H1 (cell line): ENCODE results near the gene CREB3L1. TPM values are rescaled to one million over a fixed set of nuclear protein-coding genes. Genes with fewer than 3 reads are reported as not detected.

Experiments
- CTCF ChIA-PET: fragments of 300-600 bp; sonication (Branson Sonifier 250); formaldehyde crosslinking; loops from one replicate; lab custom pipeline; 2021; ENCODE audit not compliant: partially characterized antibody; lab: Charles Lee
- POLR2A ChIA-PET: fragments of 300-600 bp; sonication (Branson Sonifier 250); formaldehyde crosslinking; loops from one replicate; lab custom pipeline; 2021; ENCODE audit warnings: inconsistent platforms; ENCODE audit not compliant: partially characterized antibody; lab: Charles Lee
- DNase-seq, 2 experiments: peaks; one replicate each; pipeline versions ENCODE4 v3.0.0 to v3.0.0-alpha.2; 2010 to 2022; ENCODE audit warnings: low spot score in 2 of 2, low read depth in 1 of 2, mixed read lengths in 1 of 2
- FAIRE-seq: peaks from 2 replicates; lab custom pipeline; 2011; peaks lifted over from hg19 to GRCh38; lab: Jason Lieb, UNC
- H2AFZ ChIP-seq: 2 replicates; pipeline ENCODE4 v1.8.1; 2012; ENCODE audit warnings: low read length, inconsistent platforms
- H2AK5ac ChIP-seq: 2 replicates; pipeline ENCODE4 v1.6.1; 2013; ENCODE audit warnings: low read depth, low read length
- H2BK120ac ChIP-seq: replicated peaks from 2 replicates; pipeline ENCODE3; 2013; ENCODE audit warnings: low read depth, low read length, inconsistent platforms
- H2BK12ac ChIP-seq: 2 replicates; pipeline ENCODE4 v1.6.1; 2013; ENCODE audit warnings: low read depth, low read length
- H2BK15ac ChIP-seq: 2 replicates; pipeline ENCODE4 v1.6.1; 2013; ENCODE audit warnings: low read length
- H2BK20ac ChIP-seq: 2 replicates; pipeline ENCODE4 v1.6.1; 2013; ENCODE audit warnings: low read length
- H2BK5ac ChIP-seq: 2 replicates; pipeline ENCODE4 v1.6.1; 2013; ENCODE audit warnings: low read depth, low read length
- H3K14ac ChIP-seq: 2 replicates; pipeline ENCODE4 v1.6.1; 2013; ENCODE audit warnings: inconsistent platforms; ENCODE audit not compliant: insufficient read length
- H3K18ac ChIP-seq: 2 replicates; pipeline ENCODE4 v1.6.1; 2013; ENCODE audit warnings: low read length; ENCODE audit errors: extremely low read depth
- H3K23ac ChIP-seq: 2 replicates; pipeline ENCODE4 v1.6.1; 2013; ENCODE audit warnings: inconsistent platforms; ENCODE audit not compliant: insufficient read length
- H3K23me2 ChIP-seq: 2 replicates; pipeline ENCODE4 v1.6.1; 2013; ENCODE audit warnings: low read depth, low read length
- H3K27ac ChIP-seq: 2 replicates; pipeline ENCODE4 v1.6.1; 2011; ENCODE audit warnings: low read depth, low read length, inconsistent platforms
- H3K27me3 ChIP-seq, 4 experiments: replicated peaks in 1 of 4; 1 replicate in 1 of 4; 2 replicates in 3 of 4; pipeline versions ENCODE4 v1.6.1 to v1.8.1; 2011 to 2013; ENCODE audit warnings: low read length in 3 of 4, mild to moderate bottlenecking in 3 of 4, inconsistent platforms in 2 of 4, mixed read lengths in 2 of 4, moderate library complexity in 1 of 4; ENCODE audit not compliant: control insufficient read depth in 3 of 4, insufficient read depth in 3 of 4; ENCODE audit errors: extremely low read depth in 1 of 4
- H3K36me3 ChIP-seq, 4 experiments: 2 replicates each; pipeline versions ENCODE4 v1.6.1 to v1.8.1; 2011 to 2013; ENCODE audit warnings: mild to moderate bottlenecking in 4 of 4, low read length in 3 of 4, moderate library complexity in 2 of 4, control low read depth in 1 of 4, inconsistent platforms in 1 of 4; ENCODE audit not compliant: insufficient read depth in 4 of 4, control insufficient read depth in 2 of 4
- H3K4ac ChIP-seq: replicated peaks from 2 replicates; pipeline ENCODE3; 2013; ENCODE audit warnings: low read length, low read depth, mixed read lengths, inconsistent platforms; ENCODE audit not compliant: insufficient read length
- H3K4me1 ChIP-seq, 4 experiments: replicated peaks in 1 of 4; 1 replicate in 1 of 4; 2 replicates in 3 of 4; pipeline versions ENCODE4 v1.6.1 to v1.8.1; 2011 to 2013; ENCODE audit warnings: low read length in 3 of 4, inconsistent platforms in 2 of 4, mixed read lengths in 1 of 4; ENCODE audit not compliant: insufficient read depth in 4 of 4, control insufficient read depth in 3 of 4
- H3K4me2 ChIP-seq, 2 experiments: 2 replicates each; pipeline versions ENCODE4 v1.6.1 to v1.8.1; 2011 to 2013; ENCODE audit warnings: low read depth in 2 of 2, low read length in 2 of 2, control low read depth in 1 of 2, inconsistent platforms in 1 of 2, mild to moderate bottlenecking in 1 of 2; ENCODE audit not compliant: insufficient read depth in 1 of 2
- H3K4me3 ChIP-seq, 4 experiments: fragments of 200-600, 300-600 bp in 1 of 4; sonication (generic), shearing (Covaris generic), sonication (Bioruptor Twin) in 1 of 4; 2 replicates each; pipeline versions ENCODE4 v1.5.1 to v1.8.1; 2011 to 2016; ENCODE audit warnings: low read length in 4 of 4, low read depth in 3 of 4, control low read depth in 2 of 4, inconsistent platforms in 2 of 4, mild to moderate bottlenecking in 2 of 4, mixed read lengths in 1 of 4, moderate library complexity in 1 of 4; ENCODE audit not compliant: insufficient read depth in 2 of 4; ENCODE audit errors: extremely low read depth in 1 of 4
- H3K56ac ChIP-seq: replicated peaks from 2 replicates; pipeline ENCODE3; 2013; ENCODE audit warnings: low read depth, mild to moderate bottlenecking, mixed read lengths, low read length, inconsistent platforms; ENCODE audit not compliant: insufficient read length
- H3K79me1 ChIP-seq: 2 replicates; pipeline ENCODE4 v1.6.1; 2013; ENCODE audit warnings: low read depth, low read length, control low read depth
- H3K79me2 ChIP-seq, 2 experiments: 2 replicates each; pipeline versions ENCODE4 v1.6.1 to v1.8.1; 2012 to 2013; ENCODE audit warnings: low read length in 2 of 2, mild to moderate bottlenecking in 2 of 2, inconsistent platforms in 1 of 2; ENCODE audit not compliant: insufficient read depth in 2 of 2, control insufficient read depth in 1 of 2
- H3K9ac ChIP-seq, 4 experiments: replicated peaks in 1 of 4; 1 replicate in 1 of 4; 2 replicates in 3 of 4; pipeline versions ENCODE4 v1.6.1 to v1.8.1; 2011 to 2013; ENCODE audit warnings: low read depth in 3 of 4, low read length in 3 of 4, control low read depth in 2 of 4, mild to moderate bottlenecking in 2 of 4, moderate library complexity in 2 of 4, inconsistent platforms in 1 of 4; ENCODE audit errors: extremely low read depth in 1 of 4
- H3K9me3 ChIP-seq, 2 experiments: 2 replicates each; pipeline versions ENCODE4 v1.6.1 to v1.8.1; 2012 to 2013; ENCODE audit warnings: mild to moderate bottlenecking in 2 of 2, moderate library complexity in 2 of 2, control low read depth in 1 of 2, inconsistent platforms in 1 of 2, low read depth in 1 of 2, low read length in 1 of 2, mixed read lengths in 1 of 2; ENCODE audit not compliant: insufficient read depth in 2 of 2
- H4K20me1 ChIP-seq, 2 experiments: replicated peaks in 1 of 2; 2 replicates each; pipeline versions ENCODE3 to v1.8.1; 2011 to 2013; ENCODE audit warnings: inconsistent platforms in 2 of 2, low read length in 2 of 2, mild to moderate bottlenecking in 1 of 2; ENCODE audit not compliant: insufficient read depth in 2 of 2, control insufficient read depth in 1 of 2
- H4K5ac ChIP-seq: 2 replicates; pipeline ENCODE4 v1.6.1; 2013; ENCODE audit warnings: low read length, low read depth, mixed read lengths, inconsistent platforms; ENCODE audit not compliant: insufficient read length
- H4K8ac ChIP-seq: 2 replicates; pipeline ENCODE4 v1.8.0; 2013; ENCODE audit warnings: mild to moderate bottlenecking, moderate library complexity, low read length, inconsistent platforms; ENCODE audit not compliant: insufficient read depth; ENCODE audit errors: extremely low read depth
- H4K91ac ChIP-seq: replicated peaks from 2 replicates; pipeline ENCODE3; 2013; ENCODE audit warnings: low read length, mixed read lengths, inconsistent platforms; ENCODE audit not compliant: insufficient read length
- GABPA ChIP-seq: IDR thresholded peaks from 2 replicates; pipeline ENCODE4 v1.6.1; 2011; ENCODE audit warnings: mild to moderate bottlenecking, low read length, moderate library complexity, borderline replicate concordance; ENCODE audit not compliant: insufficient read depth
- KDM5A ChIP-seq: fragments of 200-600 bp; IDR thresholded peaks from 2 replicates; pipeline ENCODE4 v1.7.1; 2012; ENCODE audit warnings: mild to moderate bottlenecking, low read length, inconsistent platforms, mixed read lengths
- SIN3A ChIP-seq, 2 experiments: IDR thresholded peaks in 1 of 2; conservative IDR thresholded peaks in 1 of 2; 2 replicates each; pipeline ENCODE4 v1.6.1; 2011 to 2012; ENCODE audit warnings: low read length in 2 of 2, improper control_type of control experiment in 1 of 2, low read depth in 1 of 2, mild to moderate bottlenecking in 1 of 2
- SP4 ChIP-seq: IDR thresholded peaks from 2 replicates; pipeline ENCODE4 v1.6.1; 2012; ENCODE audit warnings: low read length, inconsistent platforms
- TEAD4 ChIP-seq: IDR thresholded peaks from 2 replicates; pipeline ENCODE4 v1.6.1; 2012; ENCODE audit warnings: low read depth, low read length, inconsistent platforms, mixed read lengths
- WGBS, 2 experiments: shearing (Covaris generic) in 1 of 2; methylation state at CpG; one replicate each; pipeline versions ENCODE4 v1.1.6 to v1.1.7; 2013 to 2015; ENCODE audit warnings: low lambda C conversion rate in 2 of 2, mixed read lengths in 2 of 2, inconsistent platforms in 1 of 2, low coverage in 1 of 2, missing lambda C conversion rate in 1 of 2; ENCODE audit not compliant: insufficient replicate concordance in 2 of 2, insufficient coverage in 1 of 2, insufficient read length in 1 of 2; ENCODE audit errors: extremely low coverage in 1 of 2, missing lambda C conversion rate in 1 of 2; 5-methylcytosine and 5-hydroxymethylcytosine counted together
- polyA plus RNA-seq, 7 experiments: library from polyadenylated mRNA; depleted of rRNA in 3 of 7; stranded (reverse) in 5 of 7; unstranded in 2 of 7; fragments of >200 nt in 5 of 7; fragments of 200-250 nt in 2 of 7; gene quantifications; 1 replicate in 5 of 7; 2 replicates in 1 of 7; 4 replicates in 1 of 7; pipeline versions ENCODE4 v1.2.1 to v1.2.3, GENCODE V29; 2011 to 2013; ENCODE audit warnings: missing spikeins in 2 of 7, mixed read lengths in 2 of 7
- total RNA-seq: library from RNA; stranded (reverse); fragmentation: NEBNext Ultra II Directional; extraction: Animal tissue kit (Norgen Biotek cat#: 25700); gene quantifications from 2 replicates; pipeline ENCODE4 v1.2.1, GENCODE V29; 2021

CREB3L1 gene
- total and polyA plus RNA-seq, 2 of the 8 experiments (the other 6 are each of a cell fraction or from before 2014, with no cell fraction given), result 4.1 to 12.7 TPM

- 77% methylated on average over 5 of the region's 5 CpGs; no CpG with 5 or more reads in 1 of the 2 experiments for WGBS, 2 experiments
- FAIRE-seq (no peak), DNase-seq (no peak)
- Histone ChIP-seq H3K79me1 (no peaks in the 10 kb centered on the region), H3K18ac (no peak overlapping the region), H2BK5ac (no peak overlapping the region), H3K23me2 (no peaks in the 10 kb centered on the region; the same call in 1 of the 2 replicates), H4K5ac (no peak overlapping the region), H3K9me3 (no peaks in the 10 kb centered on the region), H2BK12ac (no peak overlapping the region), H3K9ac (no peak overlapping the region), H3K14ac (no peak overlapping the region), H3K79me2 (no peaks in the 10 kb centered on the region), H2AK5ac (no peak overlapping the region), H3K56ac (no peak overlapping the region), H3K4me1 (peaks cover 2 to 9% (median 6%) of the 10 kb centered on the region in 4 experiments; a peak in 4 of 7 replicates), H4K8ac (no peak overlapping the region), H2BK120ac (no peak overlapping the region), H3K23ac (no peak overlapping the region), H3K4ac (no peak overlapping the region), H4K91ac (no peak overlapping the region), H3K27me3 (peaks cover 0 to 4% (median 4%) of the 10 kb centered on the region in 4 experiments; a peak in 2 of 7 replicates), H4K20me1 (no peaks in the 10 kb centered on the region), H3K4me3 (no peak overlapping the region), H2BK20ac (no peak overlapping the region), H3K4me2 (no peak overlapping the region), H2BK15ac (no peak overlapping the region), H3K36me3 (no peaks in the 10 kb centered on the region), H2AFZ (no peak overlapping the region), H3K27ac (no peak overlapping the region)
- ChIA-PET CTCF (interaction anchor here (0.6 to 13.5 kb wide), 5 partner anchors 19 to 758 kb away, joined by 3 to 172 read pairs (median 4); no protein-coding TSS in a partner anchor), POLR2A (interaction anchor here (2.3 to 3.1 kb wide), 3 partner anchors 22 to 27 kb away, joined by 6 to 18 read pairs (median 11); no protein-coding TSS in a partner anchor)
- no peak for TF ChIP-seq SP4
- TF ChIP-seq SIN3A (conservative IDR thresholded peaks at IDR 0.05 in 1 of 2, IDR thresholded peaks at IDR 0.05 in 1 of 2; ENCODE audit: low read depth in 1 of 2, low read length in 2 of 2), result no peak
- no peak for TF ChIP-seq GABPA
- no peak for TF ChIP-seq TEAD4
- no peak for TF ChIP-seq KDM5A
Measured at GRCh38 chr11:46270684-46271083, 6.8 kb upstream of the CREB3L1 start.
